OCI-LY7 (cell line): ENCODE data around the gene KCNA1. TPM values are rescaled to one million over a fixed set of nuclear protein-coding genes. Genes with fewer than 3 reads are reported as not detected.

Experiments
- BruUV-seq: library from RNA; stranded (reverse); fragments of 400-500 nt; replicated peaks from 2 replicates; lab custom pipeline; 2021; lab: Mats Ljungman, UMichigan
- CTCF ChIA-PET: fragments of 300-600 bp; sonication (Branson Sonifier 250); formaldehyde crosslinking; loops from one replicate; lab custom pipeline; 2022; ENCODE audit warnings: antibody characterized with exemption; ENCODE audit not compliant: unreplicated experiment; lab: Charles Lee
- POLR2A ChIA-PET: fragments of 300-600 bp; sonication (Branson Sonifier 250); formaldehyde crosslinking; loops from one replicate; lab custom pipeline; 2022; ENCODE audit warnings: antibody characterized with exemption; lab: Charles Lee
- DNase-seq: peaks from one replicate; pipeline ENCODE4 v3.0.0-alpha.2; 2015; ENCODE audit warnings: low spot score
- H2AFZ ChIP-seq: fragments of 200-600 bp; sonication (generic), shearing (Covaris generic); 2 replicates; pipeline ENCODE4 v1.6.1; 2014; ENCODE audit warnings: mild to moderate bottlenecking, antibody characterized with exemption, low read length, moderate library complexity
- H3K27ac ChIP-seq: fragments of 200-600 bp; sonication (generic); 2 replicates; pipeline ENCODE4 v1.5.1; 2014; ENCODE audit warnings: mixed run types, low read depth, mild to moderate bottlenecking, moderate library complexity, low read length, inconsistent platforms; ENCODE audit not compliant: poor library complexity, severe bottlenecking
- H3K36me3 ChIP-seq: fragments of 200-600 bp; sonication (generic); 2 replicates; pipeline ENCODE4 v1.6.1; 2014; ENCODE audit warnings: mild to moderate bottlenecking, antibody characterized with exemption, low read length, moderate library complexity, mixed read lengths; ENCODE audit not compliant: insufficient read depth
- H3K4me1 ChIP-seq: fragments of 200-600 bp; sonication (generic); 2 replicates; pipeline ENCODE4 v1.5.1; 2014; ENCODE audit warnings: mild to moderate bottlenecking, low read length; ENCODE audit not compliant: insufficient read depth, poor library complexity, severe bottlenecking
- H3K4me2 ChIP-seq: fragments of 200-600 bp; sonication (generic); 2 replicates; pipeline ENCODE4 v1.6.1; 2014; ENCODE audit warnings: mild to moderate bottlenecking, low read length
- H3K4me3 ChIP-seq: fragments of 200-600 bp; sonication (generic); 2 replicates; pipeline ENCODE4 v1.5.1; 2014; ENCODE audit warnings: mild to moderate bottlenecking, low read depth, low read length; ENCODE audit not compliant: poor library complexity, severe bottlenecking
- H3K79me2 ChIP-seq: fragments of 200-600 bp; sonication (generic); 2 replicates; pipeline ENCODE4 v1.6.1; 2016; ENCODE audit warnings: low read depth, mild to moderate bottlenecking, low read length, moderate library complexity, mixed read lengths; ENCODE audit not compliant: insufficient read depth
- H3K9me2 ChIP-seq: fragments of 200-600 bp; sonication (generic); 2 replicates; pipeline ENCODE4 v1.6.1; 2016; ENCODE audit warnings: mild to moderate bottlenecking, low read length, mixed read lengths; ENCODE audit not compliant: insufficient read depth
- H3K9me3 ChIP-seq: fragments of 200-600 bp; sonication (generic); 2 replicates; pipeline ENCODE4 v1.6.1; 2014; ENCODE audit warnings: mild to moderate bottlenecking, mixed run types, low read length, mixed read lengths
- H4K20me1 ChIP-seq: fragments of 200-600 bp; sonication (generic); 2 replicates; pipeline ENCODE4 v1.6.1; 2014; ENCODE audit warnings: mild to moderate bottlenecking, antibody characterized with exemption, low read length, moderate library complexity, mixed read lengths; ENCODE audit not compliant: insufficient read depth
- EZH2phosphoT487 ChIP-seq: fragments of 200-600 bp; sonication (generic); IDR thresholded peaks from 2 replicates; pipeline ENCODE4 v1.6.1; 2018; ENCODE audit warnings: low read depth, borderline replicate concordance, mild to moderate bottlenecking, mixed run types, antibody characterized with exemption, low read length, moderate library complexity, mixed read lengths
- intact Hi-C: fragments of 100-400 bp; cut with micrococcal nuclease; formaldehyde crosslinking; loops from one replicate; pipeline ENCODE4 v1.10.0; 2022; ENCODE audit not compliant: unreplicated experiment
- total RNA-seq, 2 experiments: library from RNA; depleted of rRNA in 1 of 2; stranded (reverse); fragments of >200 nt in 1 of 2; shearing (Covaris generic) in 1 of 2; gene quantifications; 2 replicates each; pipeline ENCODE4 v1.2.3, GENCODE V29; 2014 to 2022
- TF ChIP-seq, protein P1 (sequence below): fragments of 200-600 bp; sonication (generic); conservative IDR thresholded peaks from 2 replicates; pipeline ENCODE4 v1.5.1; 2014; ENCODE audit warnings: mild to moderate bottlenecking, antibody characterized with exemption, low read length, moderate library complexity, mixed read lengths

Gene KCNA1
- total RNA-seq, 2 experiments from 2014 or later: not detected

DNA sequence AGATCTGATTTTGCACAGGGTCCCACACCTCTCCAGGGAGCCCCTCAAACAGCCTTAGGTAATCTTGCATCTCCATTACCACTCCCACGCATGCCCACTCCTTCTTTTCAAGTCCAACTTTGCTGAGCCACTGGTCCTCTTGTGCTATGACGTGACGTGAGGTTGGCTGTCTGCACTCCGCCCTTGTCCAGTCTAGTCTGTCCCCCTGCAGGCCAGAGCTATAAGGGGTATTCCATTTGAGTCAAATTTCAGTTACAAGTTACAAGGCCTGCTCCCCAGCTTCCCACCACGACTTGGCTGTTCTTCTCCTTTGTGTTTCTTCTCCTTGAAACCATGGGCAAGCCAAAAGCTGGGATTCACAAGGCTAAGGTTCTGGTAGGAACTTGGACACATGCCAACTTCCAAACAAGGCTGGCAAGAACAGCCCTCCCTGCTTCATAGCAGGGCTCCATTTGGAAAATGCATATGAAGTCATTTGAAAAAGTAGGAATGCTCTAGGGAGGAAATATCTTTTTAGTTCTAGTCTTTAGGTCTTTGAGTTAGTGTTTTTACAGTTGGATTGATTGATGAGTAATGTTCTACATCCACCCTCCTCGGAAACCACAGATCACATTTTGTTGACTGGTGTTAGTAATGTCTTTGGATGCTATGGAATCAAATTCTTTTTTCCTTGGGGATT is 49.1 kb downstream of the KCNA1 start:
- ChIA-PET CTCF (no interaction called here), POLR2A (interaction anchor here (1.2 kb wide), 1 partner anchor 10 kb away, joined by 3 read pairs; no protein-coding TSS in a partner anchor)
- Histone ChIP-seq H3K4me3 (no peak overlapping the region), H3K79me2 (no peaks in the 10 kb centered on the region), H3K4me1 (no peaks in the 10 kb centered on the region), H3K9me2 (no peaks in the 10 kb centered on the region), H2AFZ (no peak overlapping the region), H3K4me2 (no peak overlapping the region), H4K20me1 (no peaks in the 10 kb centered on the region), H3K36me3 (no peaks in the 10 kb centered on the region), H3K9me3 (no peaks in the 10 kb centered on the region), H3K27ac (no peak overlapping the region)
- no TSS peak for BruUV-seq
- intact Hi-C loops: no loop called here
- no peak for TF ChIP-seq EZH2phosphoT487
- TF ChIP-seq, protein P1, sequence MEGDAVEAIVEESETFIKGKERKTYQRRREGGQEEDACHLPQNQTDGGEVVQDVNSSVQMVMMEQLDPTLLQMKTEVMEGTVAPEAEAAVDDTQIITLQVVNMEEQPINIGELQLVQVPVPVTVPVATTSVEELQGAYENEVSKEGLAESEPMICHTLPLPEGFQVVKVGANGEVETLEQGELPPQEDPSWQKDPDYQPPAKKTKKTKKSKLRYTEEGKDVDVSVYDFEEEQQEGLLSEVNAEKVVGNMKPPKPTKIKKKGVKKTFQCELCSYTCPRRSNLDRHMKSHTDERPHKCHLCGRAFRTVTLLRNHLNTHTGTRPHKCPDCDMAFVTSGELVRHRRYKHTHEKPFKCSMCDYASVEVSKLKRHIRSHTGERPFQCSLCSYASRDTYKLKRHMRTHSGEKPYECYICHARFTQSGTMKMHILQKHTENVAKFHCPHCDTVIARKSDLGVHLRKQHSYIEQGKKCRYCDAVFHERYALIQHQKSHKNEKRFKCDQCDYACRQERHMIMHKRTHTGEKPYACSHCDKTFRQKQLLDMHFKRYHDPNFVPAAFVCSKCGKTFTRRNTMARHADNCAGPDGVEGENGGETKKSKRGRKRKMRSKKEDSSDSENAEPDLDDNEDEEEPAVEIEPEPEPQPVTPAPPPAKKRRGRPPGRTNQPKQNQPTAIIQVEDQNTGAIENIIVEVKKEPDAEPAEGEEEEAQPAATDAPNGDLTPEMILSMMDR: no peak
- no peak for DNase-seq

DNA sequence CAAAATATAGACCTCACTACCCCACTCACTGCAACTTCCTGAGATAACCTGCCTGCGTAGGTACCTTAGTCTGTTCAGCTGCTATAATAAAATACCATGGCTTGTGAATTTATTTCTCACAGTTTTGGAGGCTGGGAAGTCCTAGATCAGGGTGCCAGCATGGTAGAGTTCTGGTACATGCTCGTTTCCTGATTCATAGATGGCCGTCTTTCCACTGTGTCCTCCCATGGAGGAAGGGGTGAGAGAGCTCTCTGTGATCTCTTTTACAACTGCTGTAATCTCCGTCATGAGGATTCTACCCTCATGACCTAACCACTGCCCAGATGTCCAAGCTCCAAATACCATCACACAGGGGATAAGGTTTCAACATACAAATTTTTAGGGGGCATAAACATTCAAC is 49.7 kb downstream of the KCNA1 start:
- no TSS peak for BruUV-seq
- Histone ChIP-seq H3K9me3 (no peaks in the 10 kb centered on the region), H3K79me2 (no peaks in the 10 kb centered on the region), H3K4me2 (no peak overlapping the region), H4K20me1 (no peaks in the 10 kb centered on the region), H2AFZ (no peak overlapping the region), H3K9me2 (no peaks in the 10 kb centered on the region), H3K4me1 (no peaks in the 10 kb centered on the region), H3K36me3 (no peaks in the 10 kb centered on the region), H3K27ac (no peak overlapping the region), H3K4me3 (no peak overlapping the region)
- intact Hi-C loops: no loop called here
- ChIA-PET CTCF (no interaction called here), POLR2A (no interaction called here)
- DNase-seq: no peak
- no peak for TF ChIP-seq EZH2phosphoT487
- TF ChIP-seq, protein P1: no peak

DNA sequence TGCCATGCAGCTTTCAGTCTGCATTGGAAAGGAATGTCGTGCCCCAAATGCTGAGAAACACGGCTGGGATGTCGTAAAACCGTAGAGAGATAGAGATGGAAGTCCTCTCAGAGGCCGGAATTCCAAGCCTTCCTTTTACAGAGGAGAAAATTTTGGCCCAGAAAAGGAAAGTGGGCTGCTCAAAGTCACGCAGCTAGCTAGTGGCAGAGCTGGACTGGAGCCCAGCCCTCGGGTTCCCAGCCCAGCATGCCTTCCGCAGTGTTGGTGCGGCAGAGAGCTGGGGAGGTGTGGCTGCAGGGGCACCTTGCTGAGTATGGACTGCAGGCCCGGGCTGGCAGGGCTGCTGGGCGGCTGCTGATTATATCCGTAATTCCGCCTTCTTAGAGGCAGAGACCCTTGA is 50.3 kb downstream of the KCNA1 start:
- H3K79me2 ChIP-seq: no peaks in the 10 kb centered on the region
- no TSS peak for BruUV-seq
- H3K9me3 ChIP-seq: no peaks in the 10 kb centered on the region
- DNase-seq: no peak
- ChIA-PET POLR2A (interaction anchor here (0.6 kb wide), 1 partner anchor 330 kb away, joined by 3 read pairs; no protein-coding TSS in a partner anchor), CTCF (no interaction called here)
- intact Hi-C loops: no loop called here
- H3K4me2 ChIP-seq: no peak overlapping the region
- no peak overlapping the region for H3K27ac ChIP-seq
- H3K36me3 ChIP-seq: no peaks in the 10 kb centered on the region
- H3K4me3 ChIP-seq: no peak overlapping the region
- H2AFZ ChIP-seq: no peak overlapping the region
- H3K9me2 ChIP-seq: no peaks in the 10 kb centered on the region
- TF ChIP-seq, protein P1: no peak
- no peak for TF ChIP-seq EZH2phosphoT487
- H4K20me1 ChIP-seq: no peaks in the 10 kb centered on the region
- H3K4me1 ChIP-seq: no peaks in the 10 kb centered on the region
